HepG2 (cell line): ENCODE results near the gene ARHGAP22. TPM values are rescaled to one million over a fixed set of nuclear protein-coding genes. Genes with fewer than 3 reads are reported as not detected.

ENCODE experiments used
- ATAC-seq: fragments of 200-7000 bp; cut with Tn5 transposase; 3 replicates; pipeline ENCODE4 v1.9.1; 2020; ENCODE audit warnings: mild to moderate bottlenecking, moderate library complexity
- BruUV-seq: library from RNA; stranded (reverse); fragments of 400-500 nt; replicated peaks from 2 replicates; lab custom pipeline; 2021; lab: Mats Ljungman, UMichigan
- CTCF ChIA-PET: fragments of 300-600 bp; formaldehyde crosslinking; extraction: SDS; loops from one replicate; lab custom pipeline; 2021; ENCODE audit warnings: low total read pairs, inconsistent platforms, low intra/inter-chr PET ratio; lab: Yijun Ruan, JAX
- POLR2A ChIA-PET: fragments of 350-600 bp; sonication (Branson Sonifier 250); formaldehyde crosslinking; loops from one replicate; lab custom pipeline; 2020; ENCODE audit warnings: antibody characterized with exemption, inconsistent platforms; lab: Yijun Ruan, JAX
- DNase-seq: peaks from one replicate; pipeline ENCODE4 v3.0.0-alpha.2; 2015; ENCODE audit warnings: low spot score
- FAIRE-seq: peaks from 3 replicates; lab custom pipeline; 2011; peaks lifted over from hg19 to GRCh38; lab: Jason Lieb, UNC
- H2AFZ ChIP-seq: one replicate; pipeline ENCODE4 v1.6.1; 2011; ENCODE audit warnings: low read length, inconsistent platforms
- H3K27ac ChIP-seq: fragments of 300-600 bp; 3 replicates; pipeline ENCODE4 v1.8.0; 2011; ENCODE audit warnings: mixed run types, mild to moderate bottlenecking, mixed read lengths, low read length, inconsistent platforms; ENCODE audit not compliant: insufficient read depth; ENCODE audit errors: extremely low read length
- H3K27me3 ChIP-seq, 2 experiments: fragments of 200-600 bp in 1 of 2; 2 replicates in 1 of 2; 3 replicates in 1 of 2; pipeline versions ENCODE4 v1.6.0 to v1.8.0; 2011; ENCODE audit warnings: low read length in 2 of 2, mild to moderate bottlenecking in 2 of 2, moderate library complexity in 2 of 2, inconsistent platforms in 1 of 2; ENCODE audit not compliant: insufficient read depth in 2 of 2, control insufficient read depth in 1 of 2
- H3K36me3 ChIP-seq, 2 experiments: fragments of 200-600 bp in 1 of 2; replicated peaks in 1 of 2; 2 replicates in 1 of 2; 3 replicates in 1 of 2; pipeline versions ENCODE4 v1.5.1 to v1.8.0; 2011; ENCODE audit warnings: low read length in 2 of 2, inconsistent platforms in 1 of 2; ENCODE audit not compliant: insufficient read depth in 2 of 2, control insufficient read depth in 1 of 2
- H3K4me1 ChIP-seq: 2 replicates; pipeline ENCODE4 v1.5.1; 2012; ENCODE audit warnings: low read length, inconsistent platforms; ENCODE audit not compliant: insufficient read depth
- H3K4me2 ChIP-seq: 2 replicates; pipeline ENCODE4 v1.6.0; 2011; ENCODE audit warnings: low read depth, low read length, inconsistent platforms
- H3K4me3 ChIP-seq, 3 experiments: fragments of 200-600 bp in 1 of 3; sonication (generic), shearing (Covaris generic) in 1 of 3; replicated peaks in 1 of 3; 2 replicates each; pipeline ENCODE4 v1.5.1; 2011 to 2016; ENCODE audit warnings: low read length in 3 of 3, inconsistent platforms in 2 of 3, low read depth in 2 of 3, mild to moderate bottlenecking in 2 of 3, control low read depth in 1 of 3, mixed read lengths in 1 of 3; ENCODE audit not compliant: insufficient read depth in 1 of 3
- H3K79me2 ChIP-seq: one replicate; pipeline ENCODE4 v1.6.1; 2011; ENCODE audit warnings: low read length, inconsistent platforms; ENCODE audit not compliant: insufficient read depth
- H3K9ac ChIP-seq: 2 replicates; pipeline ENCODE4 v1.6.0; 2011; ENCODE audit warnings: mild to moderate bottlenecking, low read depth, low read length, inconsistent platforms; ENCODE audit not compliant: insufficient read depth
- H3K9me3 ChIP-seq: 2 replicates; pipeline ENCODE4 v1.5.1; 2012; ENCODE audit warnings: mild to moderate bottlenecking, low read length
- H4K20me1 ChIP-seq: 2 replicates; pipeline ENCODE4 v1.6.0; 2011; ENCODE audit warnings: inconsistent platforms, mild to moderate bottlenecking, low read length, moderate library complexity; ENCODE audit not compliant: insufficient read depth
- CAMTA2 ChIP-seq: sonication (generic); formaldehyde crosslinking; IDR thresholded peaks from 2 replicates; pipeline ENCODE4 v1.4.0; 2020; ENCODE audit warnings: mild to moderate bottlenecking, missing genetic modification reagents, borderline replicate concordance
- FOXK1 ChIP-seq: sonication (generic); formaldehyde crosslinking; IDR thresholded peaks from 2 replicates; pipeline ENCODE4 v1.4.0; 2020; ENCODE audit warnings: low read depth, missing genetic modification reagents, borderline replicate concordance
- GTF2F1 ChIP-seq: fragments of 150-350 bp; IDR thresholded peaks from 2 replicates; pipeline ENCODE4 v1.6.1; 2014; ENCODE audit warnings: low read length
- HOXD1 ChIP-seq: sonication (generic); formaldehyde crosslinking; IDR thresholded peaks from 2 replicates; pipeline ENCODE4 v1.5.0; 2020; ENCODE audit warnings: missing genetic modification reagents
- JUND ChIP-seq: sonication (generic); formaldehyde crosslinking; IDR thresholded peaks from 2 replicates; pipeline ENCODE4 v1.8.0; 2022; ENCODE audit warnings: mild to moderate bottlenecking, missing genetic modification reagents
- KLF16 ChIP-seq, 2 experiments: sonication (generic) in 1 of 2; formaldehyde crosslinking in 1 of 2; IDR thresholded peaks; 2 replicates each; pipeline versions ENCODE4 v1.6.1 to v1.8.0; 2016 to 2023; ENCODE audit warnings: missing genetic modification reagents in 2 of 2, missing compliant biosample characterization in 1 of 2
- MNT ChIP-seq: fragments of 450-650 bp; IDR thresholded peaks from 2 replicates; pipeline ENCODE4 v1.6.1; 2016
- NR3C1 ChIP-seq: sonication (generic); formaldehyde crosslinking; IDR thresholded peaks from 2 replicates; pipeline ENCODE4 v1.4.0; 2020; ENCODE audit warnings: missing genetic modification reagents
- RBFOX2 ChIP-seq: fragments of 200-400 bp; formaldehyde crosslinking; IDR thresholded peaks from 2 replicates; pipeline ENCODE4 v1.6.1; 2017; ENCODE audit warnings: low read depth, mild to moderate bottlenecking, low read length
- WIZ ChIP-seq: sonication (generic); formaldehyde crosslinking; IDR thresholded peaks from 2 replicates; pipeline ENCODE4 v1.5.1; 2020; ENCODE audit warnings: mild to moderate bottlenecking, missing genetic modification reagents
- ZNF329 ChIP-seq: sonication (generic); formaldehyde crosslinking; IDR thresholded peaks from 2 replicates; pipeline ENCODE4 v1.9.0; 2021; ENCODE audit warnings: low read depth, mild to moderate bottlenecking, missing genetic modification reagents
- ZNF431 ChIP-seq: sonication (generic); formaldehyde crosslinking; IDR thresholded peaks from 2 replicates; pipeline ENCODE4 v1.9.0; 2022; ENCODE audit warnings: missing genetic modification reagents, low read depth, mild to moderate bottlenecking, borderline replicate concordance
- ZNF572 ChIP-seq: sonication (generic); formaldehyde crosslinking; IDR thresholded peaks from 2 replicates; pipeline ENCODE4 v1.5.1; 2020; ENCODE audit warnings: mild to moderate bottlenecking, missing genetic modification reagents
- ZSCAN31 ChIP-seq: sonication (generic); formaldehyde crosslinking; IDR thresholded peaks from 2 replicates; pipeline ENCODE4 v1.5.0; 2020; ENCODE audit warnings: low read depth, mild to moderate bottlenecking, missing genetic modification reagents
- WGBS: methylation state at CpG from one replicate; pipeline ENCODE4 v1.1.6; 2017; ENCODE audit warnings: low lambda C conversion rate; 5-methylcytosine and 5-hydroxymethylcytosine counted together
- in situ Hi-C: cut with HindIII; loops from 2 replicates; pipeline ENCODE4 v1.10.0; 2017; ENCODE audit warnings: low pct_unique_long_range_greater_than_20kb; ENCODE audit not compliant: extremely low pct_ligation_motif_present
- intact Hi-C: fragments of 100-400 bp; cut with micrococcal nuclease; formaldehyde crosslinking; loops from one replicate; pipeline ENCODE4 v1.10.0; 2022; ENCODE audit not compliant: unreplicated experiment
- polyA plus RNA-seq, 8 experiments: library from polyadenylated mRNA; depleted of rRNA in 3 of 8; stranded (reverse) in 7 of 8; unstranded in 1 of 8; fragments of >200 nt; fragmentation: Illumina TruSeq in 4 of 8; extraction: Trizol in 4 of 8; gene quantifications; 2 replicates each; pipeline versions ENCODE4 v1.2.1 to v1.2.3, GENCODE V29; 2011 to 2016; ENCODE audit warnings: low read depth in 4 of 8, missing spikeins in 1 of 8, mixed read lengths in 1 of 8; ENCODE audit not compliant: insufficient read depth in 1 of 8
- total RNA-seq, 5 experiments: library from RNA; depleted of rRNA; stranded (reverse); fragments of >200 nt; fragmentation: Illumina TruSeq; extraction: Trizol; gene quantifications; 2 replicates each; pipeline ENCODE4 v1.2.3, GENCODE V29; 2016; ENCODE audit warnings: low read depth in 1 of 5

The ARHGAP22 gene
- total and polyA plus RNA-seq, 2 of the 13 experiments (the other 11 are each of a cell fraction or from before 2014, with no cell fraction given), result 0.08 to 0.38 TPM

- FAIRE-seq, result no peak
- Histone ChIP-seq H4K20me1 (no peaks in the 10 kb centered on the region), H3K4me2 (no peak overlapping the region), H3K79me2 (no peaks in the 10 kb centered on the region), H3K4me1 (0 out of 2 replicates have a peak, but pooled peaks cover 6% of the 10 kb centered on the region), H3K36me3 (no peaks in the 10 kb centered on the region), H3K27me3 (peaks cover 0 to 2% of the 10 kb centered on the region in 2 experiments; a peak in 2 of 5 replicates), H3K9me3 (no peaks in the 10 kb centered on the region), H2AFZ (no peak overlapping the region), H3K4me3 (no peak overlapping the region), H3K9ac (no peak overlapping the region), H3K27ac (no peak overlapping the region)
- BruUV-seq, result no TSS peak
- intact Hi-C loops (no loop called here), in situ Hi-C loops (no loop called here)
- DNase-seq, result no peak
- POLR2A ChIA-PET, result no interaction called here
- CTCF ChIA-PET, result no interaction called here
- ATAC-seq, result no peak
- TF ChIP-seq ZNF431, result no peak
- no peak for TF ChIP-seq ZNF572 (CRISPR knock-in tag)
- no peak for TF ChIP-seq GTF2F1
- no peak for TF ChIP-seq MNT
- no peak for TF ChIP-seq JUND (CRISPR knock-in tag)
- no peak for TF ChIP-seq HOXD1 (CRISPR knock-in tag)
- no peak for TF ChIP-seq CAMTA2 (CRISPR knock-in tag)
- TF ChIP-seq RBFOX2, result no peak
- no peak for TF ChIP-seq ZNF329 (CRISPR knock-in tag)
- TF ChIP-seq ZSCAN31 (CRISPR knock-in tag), result no peak
- TF ChIP-seq NR3C1 (CRISPR knock-in tag), result no peak
- TF ChIP-seq WIZ, result no peak
- no peak for TF ChIP-seq FOXK1 (CRISPR knock-in tag)
- TF ChIP-seq KLF16 (CRISPR knock-in tag; IDR thresholded peaks at IDR 0.05), result no peak
- 46% methylated on average over 9 of the region's 11 CpGs for WGBS
These were observed 101.5 kb downstream of the ARHGAP22 start for GRCh38 chr10:48503293-48503911.
